Neural progenitor cell (in vitro differentiated cells): ENCODE results near the gene ADGRF1. TPM values are rescaled to one million over a fixed set of nuclear protein-coding genes. Genes with fewer than 3 reads are reported as not detected.

Source experiments
- DNase-seq: peaks from one replicate; pipeline ENCODE4 v3.0.0-alpha.2; 2016; ENCODE audit warnings: low spot score
- H2AFZ ChIP-seq: fragments of 200-600 bp; sonication (generic); replicated peaks from 2 replicates; pipeline ENCODE4 v1.6.1; 2016; ENCODE audit warnings: antibody characterized with exemption
- H3F3A ChIP-seq: fragments of 200-600 bp; sonication (generic); 2 replicates; pipeline ENCODE4 v1.6.1; 2016; ENCODE audit warnings: antibody characterized with exemption, low read depth
- H3K27ac ChIP-seq: fragments of 200-600 bp; sonication (generic); 2 replicates; pipeline ENCODE4 v1.5.1; 2016; ENCODE audit warnings: mild to moderate bottlenecking
- H3K27me3 ChIP-seq: fragments of 200-600 bp; sonication (generic); 2 replicates; pipeline ENCODE4 v1.6.1; 2016; ENCODE audit warnings: mild to moderate bottlenecking, moderate library complexity
- H3K36me3 ChIP-seq: fragments of 200-600 bp; sonication (generic); 2 replicates; pipeline ENCODE4 v1.5.1; 2016
- H3K4me1 ChIP-seq: fragments of 200-600 bp; sonication (generic); 2 replicates; pipeline ENCODE4 v1.6.1; 2016; ENCODE audit warnings: mixed run types
- H3K4me2 ChIP-seq: fragments of 200-600 bp; sonication (generic); 2 replicates; pipeline ENCODE4 v1.6.1; 2016
- H3K4me3 ChIP-seq: fragments of 200-600 bp; sonication (generic); 2 replicates; pipeline ENCODE4 v1.5.1; 2016
- H3K79me2 ChIP-seq: fragments of 200-600 bp; sonication (generic); 2 replicates; pipeline ENCODE4 v1.6.1; 2016; ENCODE audit warnings: low read depth
- H3K9ac ChIP-seq: fragments of 200-600 bp; sonication (generic); 2 replicates; pipeline ENCODE4 v1.6.1; 2016
- H3K9me3 ChIP-seq: fragments of 200-600 bp; sonication (generic); 2 replicates; pipeline ENCODE4 v1.5.1; 2016; ENCODE audit warnings: low read depth
- H4K20me1 ChIP-seq: fragments of 200-600 bp; sonication (generic); 2 replicates; pipeline ENCODE4 v1.6.1; 2016; ENCODE audit warnings: low read depth
- H3K27ac Mint-ChIP-seq: 3 replicates; pipeline ENCODE4 v1.8.0; 2021; ENCODE audit warnings: mixed read lengths
- H3K27me3 Mint-ChIP-seq: 2 replicates; pipeline ENCODE4 v1.8.0; 2022; ENCODE audit warnings: low read depth, mild to moderate bottlenecking, inconsistent platforms, moderate library complexity, mixed read lengths; ENCODE audit not compliant: insufficient read depth
- H3K36me3 Mint-ChIP-seq: 3 replicates; pipeline ENCODE4 v1.8.0; 2021; ENCODE audit warnings: mixed read lengths
- H3K4me1 Mint-ChIP-seq: 3 replicates; pipeline ENCODE4 v1.8.0; 2021; ENCODE audit warnings: mixed read lengths
- H3K4me3 Mint-ChIP-seq: 3 replicates; pipeline ENCODE4 v1.8.0; 2021; ENCODE audit warnings: mild to moderate bottlenecking, moderate library complexity, mixed read lengths
- H3K9me3 Mint-ChIP-seq: 3 replicates; pipeline ENCODE4 v1.8.0; 2020; ENCODE audit warnings: mixed read lengths
- EZH2 ChIP-seq: fragments of 200-600 bp; sonication (generic); IDR thresholded peaks from 2 replicates; pipeline ENCODE4 v1.6.1; 2017; ENCODE audit warnings: antibody characterized with exemption, mild to moderate bottlenecking, moderate library complexity
- EZH2phosphoT487 ChIP-seq: fragments of 200-600 bp; sonication (generic); IDR thresholded peaks from 2 replicates; pipeline ENCODE4 v1.6.1; 2017; ENCODE audit warnings: antibody characterized with exemption
- total RNA-seq: library from RNA; depleted of rRNA; stranded (reverse); fragments of >200 nt; gene quantifications from 2 replicates; pipeline ENCODE4 v1.2.3, GENCODE V29; 2015; ENCODE audit warnings: low replicate concordance
- TF ChIP-seq, protein P1 (sequence below): fragments of 200-600 bp; sonication (generic); IDR thresholded peaks from 2 replicates; pipeline ENCODE4 v1.5.1; 2017; ENCODE audit warnings: antibody characterized with exemption, mild to moderate bottlenecking

ADGRF1 gene
- total RNA-seq, 1 donor from 2014 or later = not detected

GRCh38 chr6:47061309-47062300 is 19.5 kb upstream of the ADGRF1 start:
- Mint-ChIP-seq H3K27me3 (peaks cover 2% of the 10 kb centered on the region), H3K9me3 (no peaks in the 10 kb centered on the region), H3K27ac (no peak overlapping the region), H3K36me3 (no peaks in the 10 kb centered on the region), H3K4me1 (no peaks in the 10 kb centered on the region), H3K4me3 (no peak overlapping the region)
- no peak overlapping the region for H3K4me3 ChIP-seq
- H3K27me3 ChIP-seq = no peaks in the 10 kb centered on the region
- no peaks in the 10 kb centered on the region for H3F3A ChIP-seq
- no peaks in the 10 kb centered on the region for H3K9me3 ChIP-seq
- no peak overlapping the region for H3K4me2 ChIP-seq
- peak overlapping the region; percentile 65 for H2AFZ ChIP-seq
- H3K36me3 ChIP-seq = no peaks in the 10 kb centered on the region
- H3K79me2 ChIP-seq = no peaks in the 10 kb centered on the region
- H3K9ac ChIP-seq = no peak overlapping the region
- no peaks in the 10 kb centered on the region for H3K4me1 ChIP-seq
- no peak overlapping the region for H3K27ac ChIP-seq
- TF ChIP-seq, protein P1, sequence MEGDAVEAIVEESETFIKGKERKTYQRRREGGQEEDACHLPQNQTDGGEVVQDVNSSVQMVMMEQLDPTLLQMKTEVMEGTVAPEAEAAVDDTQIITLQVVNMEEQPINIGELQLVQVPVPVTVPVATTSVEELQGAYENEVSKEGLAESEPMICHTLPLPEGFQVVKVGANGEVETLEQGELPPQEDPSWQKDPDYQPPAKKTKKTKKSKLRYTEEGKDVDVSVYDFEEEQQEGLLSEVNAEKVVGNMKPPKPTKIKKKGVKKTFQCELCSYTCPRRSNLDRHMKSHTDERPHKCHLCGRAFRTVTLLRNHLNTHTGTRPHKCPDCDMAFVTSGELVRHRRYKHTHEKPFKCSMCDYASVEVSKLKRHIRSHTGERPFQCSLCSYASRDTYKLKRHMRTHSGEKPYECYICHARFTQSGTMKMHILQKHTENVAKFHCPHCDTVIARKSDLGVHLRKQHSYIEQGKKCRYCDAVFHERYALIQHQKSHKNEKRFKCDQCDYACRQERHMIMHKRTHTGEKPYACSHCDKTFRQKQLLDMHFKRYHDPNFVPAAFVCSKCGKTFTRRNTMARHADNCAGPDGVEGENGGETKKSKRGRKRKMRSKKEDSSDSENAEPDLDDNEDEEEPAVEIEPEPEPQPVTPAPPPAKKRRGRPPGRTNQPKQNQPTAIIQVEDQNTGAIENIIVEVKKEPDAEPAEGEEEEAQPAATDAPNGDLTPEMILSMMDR = no peak
- TF ChIP-seq EZH2 (no peak), EZH2phosphoT487 (no peak)
- DNase-seq = no peak
- H4K20me1 ChIP-seq = no peaks in the 10 kb centered on the region

GRCh38 chr6:47059216-47059885 is 17.2 kb upstream of the ADGRF1 start:
- no peaks in the 10 kb centered on the region for H3K9me3 ChIP-seq
- H3K27me3 ChIP-seq = no peaks in the 10 kb centered on the region
- no peaks in the 10 kb centered on the region for H3K4me1 ChIP-seq
- H3K9ac ChIP-seq = no peak overlapping the region
- H3K4me2 ChIP-seq = no peak overlapping the region
- H4K20me1 ChIP-seq = no peaks in the 10 kb centered on the region
- H3K79me2 ChIP-seq = no peaks in the 10 kb centered on the region
- Mint-ChIP-seq H3K9me3 (peaks cover 4% of the 10 kb centered on the region), H3K4me3 (no peak overlapping the region), H3K36me3 (no peaks in the 10 kb centered on the region), H3K27ac (no peak overlapping the region), H3K27me3 (peaks cover 2% of the 10 kb centered on the region), H3K4me1 (no peaks in the 10 kb centered on the region)
- DNase-seq = no peak
- H3K36me3 ChIP-seq = no peaks in the 10 kb centered on the region
- no peak overlapping the region for H2AFZ ChIP-seq
- no peaks in the 10 kb centered on the region for H3F3A ChIP-seq
- no peak overlapping the region for H3K27ac ChIP-seq
- H3K4me3 ChIP-seq = no peak overlapping the region
- TF ChIP-seq EZH2phosphoT487 (no peak), EZH2 (no peak)
- TF ChIP-seq, protein P1 = no peak

DNA sequence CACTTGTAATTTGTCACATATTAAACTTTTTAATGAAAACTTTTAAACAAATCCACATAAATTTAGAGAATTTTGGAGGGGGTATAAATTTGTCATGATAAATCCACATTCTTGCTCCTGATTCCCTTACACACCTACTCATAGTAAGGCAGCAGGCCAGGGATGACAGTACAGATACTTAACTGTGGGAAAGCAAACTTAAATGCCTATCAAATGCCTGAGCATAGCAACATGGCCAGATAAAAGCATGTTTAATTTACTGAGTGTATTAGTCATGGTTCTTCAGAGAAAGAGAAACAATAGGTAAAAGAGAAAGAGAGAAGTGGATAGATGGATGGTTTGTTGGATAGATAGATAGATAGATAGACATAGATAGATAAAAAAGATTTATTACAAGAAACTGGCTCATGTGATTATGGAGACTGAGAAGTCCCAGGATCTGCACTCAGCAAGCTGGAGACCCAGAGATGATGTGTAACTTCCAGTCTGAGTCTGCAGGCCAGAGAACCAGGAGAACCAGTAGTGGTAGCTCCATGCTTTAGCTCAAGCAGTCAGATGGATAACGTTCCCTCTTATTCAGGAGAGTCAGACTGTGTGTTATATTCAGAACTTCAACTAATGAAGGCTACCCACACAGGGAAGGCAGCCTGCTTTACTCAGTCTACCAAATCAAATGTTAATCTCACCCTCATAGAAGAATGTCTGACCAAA is 15.9 kb upstream of the ADGRF1 start:
- no peak overlapping the region for H3K4me3 Mint-ChIP-seq
- no peak for TF ChIP-seq EZH2
- TF ChIP-seq, protein P1 = no peak
- no peak for TF ChIP-seq EZH2phosphoT487
- no peak for DNase-seq
- H3K36me3 Mint-ChIP-seq = no peaks in the 10 kb centered on the region
- H3K36me3 ChIP-seq = no peaks in the 10 kb centered on the region
- no peak overlapping the region for H3K27ac ChIP-seq
- H3K4me2 ChIP-seq = no peak overlapping the region
- peaks cover 4% of the 10 kb centered on the region for H3K9me3 Mint-ChIP-seq
- H3K9ac ChIP-seq = no peak overlapping the region
- H3K27me3 ChIP-seq = no peaks in the 10 kb centered on the region
- H4K20me1 ChIP-seq = no peaks in the 10 kb centered on the region
- no peaks in the 10 kb centered on the region for H3F3A ChIP-seq
- no peak overlapping the region for H2AFZ ChIP-seq
- H3K27ac Mint-ChIP-seq = no peak overlapping the region
- no peak overlapping the region for H3K4me3 ChIP-seq
- no peaks in the 10 kb centered on the region for H3K4me1 Mint-ChIP-seq
- H3K4me1 ChIP-seq = no peaks in the 10 kb centered on the region
- H3K27me3 Mint-ChIP-seq = no peaks in the 10 kb centered on the region
- no peaks in the 10 kb centered on the region for H3K79me2 ChIP-seq
- H3K9me3 ChIP-seq = no peaks in the 10 kb centered on the region
